ENCODE measurements around the gene PLA2G3.
"Not testable (repeated sequence)": the region's sequence is repeated elsewhere in the genome, so short reads cannot be mapped to it uniquely, and the experiment has no call there.

Gene PLA2G3

GRCh38 chr22:31100762-31101525 is 39.4 kb downstream of the PLA2G3 start:
- DNase-seq (ENCODE audit: low spot score) (no peak), FAIRE-seq (no peak)

DNA sequence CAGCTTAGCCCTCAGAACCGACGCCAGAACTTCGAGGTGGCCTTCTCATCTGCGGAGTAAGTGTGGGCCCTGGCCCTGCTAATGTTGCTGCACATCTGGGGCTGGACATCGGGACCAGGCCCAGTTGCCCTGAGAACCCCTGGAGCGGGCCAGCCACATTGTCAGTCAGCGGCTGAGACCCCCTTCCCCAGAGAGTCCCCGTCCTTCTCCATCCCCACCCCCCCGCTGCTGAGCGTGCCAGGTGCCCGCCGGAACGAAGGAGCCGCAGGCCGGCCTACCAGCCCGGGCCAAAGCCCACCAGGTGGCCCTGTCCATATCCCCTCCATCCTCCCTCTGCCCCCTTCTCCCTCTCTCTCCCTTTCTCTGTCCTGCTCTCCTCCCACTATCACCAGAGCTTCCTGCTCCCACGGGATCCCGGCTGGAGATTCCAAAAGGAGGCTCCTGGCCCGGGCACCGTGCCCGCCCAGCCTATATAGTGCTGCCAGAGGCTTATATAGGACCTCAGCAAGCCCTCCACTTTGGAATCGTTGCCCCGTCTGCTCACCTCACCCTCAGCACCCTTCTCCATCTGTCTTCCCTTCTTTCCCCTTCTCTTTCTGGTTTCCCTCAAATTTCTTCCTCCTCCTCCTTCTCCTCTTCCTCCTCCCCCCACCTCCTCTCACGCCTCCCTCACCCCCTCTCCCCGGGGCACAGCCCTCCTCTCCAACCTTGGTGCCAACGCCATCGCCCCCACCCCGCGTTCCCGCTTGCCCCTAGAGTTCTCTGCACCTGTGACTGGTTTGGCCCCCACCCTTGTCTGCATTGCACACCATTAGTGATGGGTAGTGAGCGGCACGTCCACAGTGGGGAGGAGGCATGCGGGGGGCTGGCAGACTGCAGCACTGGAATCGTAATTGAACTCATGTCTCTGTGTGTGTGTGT is 40.2 kb downstream of the PLA2G3 start:
- no peak for FAIRE-seq
- no peak for DNase-seq (ENCODE audit: low spot score)

GRCh38 chr22:31099386-31099785 is 40.9 kb downstream of the PLA2G3 start:
- DNase-seq (ENCODE audit: low spot score) (no peak), FAIRE-seq (no peak)

DNA sequence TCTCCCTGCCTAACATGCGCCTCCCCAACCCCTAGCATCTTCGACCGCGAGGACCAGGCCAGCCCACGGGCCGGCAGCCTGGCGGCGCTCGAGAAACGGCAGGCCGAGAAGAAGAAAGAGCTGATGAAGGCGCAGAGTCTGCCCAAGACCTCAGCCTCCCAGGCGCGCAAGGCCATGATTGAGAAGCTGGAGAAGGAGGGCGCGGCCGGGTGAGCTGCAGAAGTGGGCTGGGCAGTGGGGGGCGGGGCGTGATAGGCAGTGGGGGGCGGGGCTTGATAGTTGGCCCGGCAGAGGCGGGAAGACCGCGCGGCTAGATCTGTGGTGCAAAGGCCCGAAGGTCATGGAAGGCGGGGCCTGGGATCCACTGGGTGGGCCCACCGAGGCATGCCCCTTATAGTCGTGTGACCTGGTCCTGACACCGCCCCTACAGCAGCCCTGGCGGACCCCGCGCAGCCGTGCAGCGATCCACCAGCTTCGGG is 41.6 kb downstream of the PLA2G3 start:
- FAIRE-seq = no peak
- DNase-seq (ENCODE audit: low spot score) = no peak

GRCh38 chr22:31097941-31098631 is 42.2 kb downstream of the PLA2G3 start:
- DNase-seq (ENCODE audit: low spot score) (no peak), FAIRE-seq (no peak)

DNA sequence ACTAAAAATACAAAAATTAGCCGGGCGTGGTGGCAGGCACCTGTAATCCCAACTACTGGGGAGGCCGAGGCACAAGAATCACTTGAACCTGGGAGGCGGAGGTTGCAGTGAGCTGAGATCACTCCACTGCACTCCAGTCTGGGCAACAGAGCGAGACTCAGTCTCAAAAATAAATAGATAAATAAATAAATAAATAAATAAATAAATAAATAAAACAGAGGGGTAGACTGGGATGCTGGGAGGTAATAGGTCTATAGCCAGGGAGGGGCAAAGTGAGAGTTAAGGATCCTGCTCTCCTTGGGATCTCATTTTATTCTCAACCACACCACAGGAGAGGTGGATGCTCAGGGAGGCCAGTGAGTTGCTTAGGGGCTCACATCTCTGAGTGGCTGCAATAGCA is 42.8 kb downstream of the PLA2G3 start:
- not testable (repeated sequence) for FAIRE-seq; DNase-seq (ENCODE audit: low spot score)

GRCh38 chr22:31096657-31097279 is 43.5 kb downstream of the PLA2G3 start:
- FAIRE-seq (no peak), DNase-seq (ENCODE audit: low spot score) (no peak)

DNA sequence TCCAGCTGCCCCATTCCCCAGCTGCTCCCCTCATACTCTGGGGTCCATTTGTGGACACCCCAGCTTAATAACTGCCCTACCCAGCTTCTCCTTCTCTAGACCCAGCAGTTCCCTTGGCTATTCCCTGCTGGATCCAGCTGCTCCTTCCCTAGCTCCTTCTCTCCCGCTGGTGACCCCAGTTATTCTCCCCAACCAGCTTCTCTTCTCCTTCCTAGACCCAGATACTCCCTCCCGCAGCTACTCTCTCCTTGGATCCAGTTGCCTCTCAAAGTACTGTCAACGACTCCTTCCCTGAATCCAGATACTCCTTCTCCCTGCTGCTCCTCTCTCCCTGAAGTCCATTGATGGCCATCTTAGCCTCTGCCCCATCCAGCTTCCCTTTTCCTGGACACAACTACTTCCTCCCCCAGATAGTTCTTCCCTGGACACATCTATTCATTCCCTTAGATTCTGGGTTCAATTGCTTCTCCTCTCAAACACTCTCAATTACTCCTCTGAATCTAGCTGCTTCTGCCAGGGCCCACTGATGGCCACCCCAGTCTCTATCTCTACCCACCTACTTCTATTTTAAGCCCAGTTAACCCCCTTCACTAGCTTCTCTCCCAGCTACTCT is 44.6 kb downstream of the PLA2G3 start:
- no peak for FAIRE-seq
- DNase-seq (ENCODE audit: low spot score) = no peak

DNA sequence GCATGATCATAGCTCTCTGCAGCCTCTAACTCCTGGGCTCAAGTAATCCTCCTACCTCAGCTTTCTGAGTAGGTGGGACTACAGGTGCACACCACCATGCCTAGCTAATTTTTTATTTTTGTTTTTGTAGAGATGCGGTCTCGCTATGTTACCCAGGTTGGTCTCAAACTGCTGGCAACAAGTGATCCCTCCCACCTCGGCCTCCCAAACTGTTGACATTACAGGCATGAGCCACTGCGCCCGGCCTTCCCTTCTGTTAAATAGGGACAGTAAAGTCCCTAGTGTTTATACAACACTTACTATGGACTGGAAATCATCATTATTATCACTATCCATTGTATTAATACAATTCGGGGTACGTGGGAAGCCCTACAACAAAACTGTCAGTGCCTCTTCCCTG is 45.6 kb downstream of the PLA2G3 start:
- FAIRE-seq = no peak
- DNase-seq (ENCODE audit: low spot score) = no peak

- DNase-seq (ENCODE audit: low spot score) = no peak
- no peak for FAIRE-seq
These were observed 46.2 kb downstream of the PLA2G3 start for GRCh38 chr22:31094021-31094551.

GRCh38 chr22:31093086-31093850 is 47.0 kb downstream of the PLA2G3 start:
- DNase-seq (ENCODE audit: low spot score) (no peak), FAIRE-seq (no peak)

DNA sequence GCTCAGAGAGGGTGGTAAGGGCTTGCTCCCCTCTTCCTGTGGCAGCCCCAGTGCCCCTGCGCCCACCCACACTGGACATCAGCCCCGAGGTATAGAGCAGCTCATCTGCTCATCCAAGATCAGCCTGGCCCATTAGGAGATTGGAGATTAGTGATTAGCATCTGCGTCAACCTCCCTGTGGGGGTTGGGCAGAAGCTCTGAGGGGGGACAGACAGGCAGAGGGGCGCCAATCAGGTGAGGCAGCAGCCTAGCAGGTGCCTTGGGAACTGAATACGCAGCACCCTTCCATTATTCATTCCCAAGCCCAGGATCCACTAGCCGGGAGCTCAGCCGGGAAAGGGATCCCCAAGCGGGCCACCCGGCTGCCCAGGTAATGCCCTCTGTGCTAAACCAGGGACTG is 48.1 kb downstream of the PLA2G3 start:
- FAIRE-seq = no peak
- no peak for DNase-seq (ENCODE audit: low spot score)

DNA sequence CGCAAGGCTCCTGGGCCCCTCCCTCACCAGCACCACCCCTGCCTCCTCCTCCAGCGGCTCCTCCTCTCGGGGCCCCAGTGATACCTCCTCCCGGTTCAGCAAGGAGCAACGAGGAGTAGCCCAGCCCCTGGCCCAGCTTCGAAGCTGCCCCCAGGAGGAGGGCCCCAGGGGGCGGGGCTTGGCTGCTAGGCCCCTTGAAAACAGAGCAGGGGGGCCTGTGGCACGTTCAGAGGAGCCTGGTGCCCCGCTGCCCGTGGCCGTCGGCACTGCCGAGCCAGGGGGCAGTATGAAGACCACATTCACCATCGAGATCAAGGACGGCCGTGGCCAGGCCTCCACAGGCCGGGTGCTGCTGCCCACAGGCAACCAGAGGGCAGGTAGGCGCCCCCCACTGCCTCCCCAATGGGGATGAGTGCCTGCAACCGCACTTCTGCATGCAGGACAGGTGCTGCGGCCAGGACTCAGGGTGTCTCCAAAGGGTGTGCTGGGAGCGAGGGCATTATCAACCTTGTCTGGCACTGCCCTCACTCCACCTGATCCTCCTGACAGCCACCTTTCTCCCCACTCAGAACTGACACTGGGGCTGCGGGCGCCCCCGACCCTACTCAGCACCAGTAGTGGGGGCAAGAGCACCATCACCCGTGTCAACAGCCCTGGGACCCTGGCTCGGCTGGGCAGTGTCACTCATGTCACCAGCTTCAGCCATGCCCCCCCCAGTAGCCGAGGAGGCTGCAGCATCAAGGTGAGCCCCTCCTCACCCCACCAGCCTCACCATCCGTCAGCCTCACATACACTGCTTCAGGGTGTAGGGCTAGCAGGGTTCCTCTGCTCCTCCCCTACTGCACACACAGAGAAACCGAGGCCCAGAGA is 49.0 kb downstream of the PLA2G3 start:
- DNase-seq (ENCODE audit: low spot score) (no peak), FAIRE-seq (no peak)

- no peak for FAIRE-seq
These were observed 49.9 kb downstream of the PLA2G3 start for GRCh38 chr22:31090217-31091085.

GRCh38 chr22:31089160-31090100 is 50.9 kb downstream of the PLA2G3 start:
- FAIRE-seq (no peak), DNase-seq (ENCODE audit: low spot score) (no peak)

More at GRCh38 chr22:31090217-31091085, 49.9 kb downstream of the PLA2G3 start:
- no peak for DNase-seq (ENCODE audit: low spot score)

- DNase-seq (ENCODE audit: low spot score) (no peak), FAIRE-seq (no peak)
These were observed 51.9 kb downstream of the PLA2G3 start for GRCh38 chr22:31088233-31088986.

Measured in RCC 7860 (cell line).